ENCODE results near the gene TMEM182.

The TMEM182 gene

GRCh38 chr2:102782933-102783332, 21.1 kb downstream of the TMEM182 start:
- TF ChIP-seq CTCF (IDR thresholded peaks at IDR 0.05), result no peak

- no peak for TF ChIP-seq CTCF (IDR thresholded peaks at IDR 0.05)
Measured at GRCh38 chr2:102783506-102784183, 21.8 kb downstream of the TMEM182 start.

GRCh38 chr2:102784940-102785339, 23.1 kb downstream of the TMEM182 start:
- no peak for TF ChIP-seq CTCF (IDR thresholded peaks at IDR 0.05)

GRCh38 chr2:102788216-102788884, 26.5 kb downstream of the TMEM182 start:
- TF ChIP-seq CTCF (IDR thresholded peaks at IDR 0.05), result no peak

GRCh38 chr2:102788885-102789260, 27.0 kb downstream of the TMEM182 start:
- TF ChIP-seq CTCF (IDR thresholded peaks at IDR 0.05), result no peak

GRCh38 chr2:102789349-102790090, 27.7 kb downstream of the TMEM182 start:
- TF ChIP-seq CTCF (IDR thresholded peaks at IDR 0.05), result no peak

GRCh38 chr2:102790091-102790455, 28.2 kb downstream of the TMEM182 start:
- no peak for TF ChIP-seq CTCF (IDR thresholded peaks at IDR 0.05)

All from LNCAP (cell line).